HG03354 (cell line): ENCODE measurements around the gene ATP6V1G1.
"Not testable (repeated sequence)": the region's sequence is repeated elsewhere in the genome, so short reads cannot be mapped to it uniquely, and the experiment has no call there.

Source experiments
- ATAC-seq: cut with Tn5 transposase; IDR thresholded peaks from one replicate; pipeline ENCODE4 v1.9.1; 2021; ENCODE audit warnings: mild to moderate bottlenecking; ENCODE audit not compliant: unreplicated experiment, poor library complexity, severe bottlenecking

ATP6V1G1 gene

DNA sequence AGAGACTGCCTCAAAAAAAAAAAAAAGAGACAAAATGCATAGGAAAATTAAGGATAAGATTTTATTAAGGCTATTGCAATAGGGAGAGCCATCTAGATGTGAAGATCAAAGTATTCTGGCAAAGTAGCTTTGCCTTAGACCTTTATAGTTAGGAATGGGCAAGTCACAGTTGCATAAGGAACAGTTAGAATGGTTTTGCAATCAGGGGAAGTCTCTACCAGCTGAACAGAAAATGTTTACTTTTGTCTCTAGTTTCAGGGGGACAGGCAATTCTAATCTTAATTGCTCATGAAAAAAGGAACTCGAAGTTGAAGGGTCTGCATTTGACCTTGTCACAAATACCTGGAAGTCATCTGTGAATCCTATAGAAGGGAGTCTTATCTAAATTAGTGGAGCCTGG, 13.1 kb upstream of the ATP6V1G1 start:
- ATAC-seq = no peak

DNA sequence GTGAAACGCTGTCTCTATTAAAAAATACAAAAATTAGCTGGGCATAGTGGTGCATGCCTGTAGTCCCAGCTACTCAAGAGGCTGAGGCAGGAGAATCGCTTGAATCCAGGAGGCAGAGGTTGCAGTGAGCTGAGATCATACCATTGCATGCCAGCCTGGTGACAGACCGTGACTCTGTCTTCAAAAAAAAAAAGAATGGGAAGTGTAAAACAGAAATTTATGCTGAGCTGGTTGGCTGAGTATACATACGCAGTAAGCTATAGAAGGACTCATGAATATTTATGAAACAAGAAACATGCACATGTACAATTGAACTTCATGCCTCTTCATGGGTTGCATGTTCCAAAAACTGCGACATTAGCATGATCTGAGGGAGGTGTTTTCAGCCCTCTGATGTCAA, 10.8 kb upstream of the ATP6V1G1 start:
- ATAC-seq = not testable (repeated sequence)

DNA sequence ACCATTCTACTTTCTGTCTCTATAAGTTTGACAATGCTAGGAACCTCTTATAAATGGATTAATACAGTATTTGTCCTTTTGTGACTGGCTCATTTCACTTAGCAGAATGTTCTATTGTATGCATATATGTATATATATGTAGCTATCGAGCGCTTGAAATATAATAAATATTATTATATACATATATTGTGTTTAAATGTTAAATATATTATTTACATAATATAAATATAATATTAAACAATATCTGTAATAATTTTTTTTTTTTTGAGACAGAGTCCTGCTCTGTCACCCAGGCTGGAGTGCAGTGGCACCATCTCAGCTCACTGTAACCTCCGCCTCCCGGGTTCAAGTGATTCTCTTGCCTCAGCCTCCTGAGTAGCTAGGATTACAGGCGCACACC, 9.4 kb upstream of the ATP6V1G1 start:
- ATAC-seq = not testable (repeated sequence)

DNA sequence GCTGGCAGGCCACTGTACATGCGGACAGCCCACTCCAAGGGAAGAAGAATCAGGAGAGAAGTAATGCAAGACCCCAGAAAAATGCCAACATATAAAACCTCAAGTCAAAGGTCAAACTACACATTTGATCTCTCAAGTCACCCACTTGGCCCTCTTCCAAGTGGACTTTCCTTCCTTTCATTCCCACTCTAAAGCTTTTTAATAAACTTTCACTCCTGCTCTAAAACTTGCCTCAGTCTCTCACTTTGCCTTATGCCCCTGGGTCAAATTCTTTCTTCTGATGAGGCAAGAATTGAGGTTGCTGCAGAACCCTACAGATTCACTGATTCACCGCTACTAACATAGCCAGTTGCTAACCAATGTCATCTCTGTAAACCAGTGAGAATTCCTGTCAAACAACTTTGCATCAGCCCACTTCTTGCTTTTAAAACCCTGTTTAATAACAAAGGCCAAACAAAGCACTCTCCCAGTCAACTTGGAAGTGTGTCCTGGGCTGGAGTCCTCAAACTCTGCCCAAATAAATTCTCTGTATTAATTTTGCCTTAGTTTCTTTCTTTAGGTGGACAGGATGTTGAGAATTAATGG, 6.9 kb upstream of the ATP6V1G1 start:
- no peak for ATAC-seq

DNA sequence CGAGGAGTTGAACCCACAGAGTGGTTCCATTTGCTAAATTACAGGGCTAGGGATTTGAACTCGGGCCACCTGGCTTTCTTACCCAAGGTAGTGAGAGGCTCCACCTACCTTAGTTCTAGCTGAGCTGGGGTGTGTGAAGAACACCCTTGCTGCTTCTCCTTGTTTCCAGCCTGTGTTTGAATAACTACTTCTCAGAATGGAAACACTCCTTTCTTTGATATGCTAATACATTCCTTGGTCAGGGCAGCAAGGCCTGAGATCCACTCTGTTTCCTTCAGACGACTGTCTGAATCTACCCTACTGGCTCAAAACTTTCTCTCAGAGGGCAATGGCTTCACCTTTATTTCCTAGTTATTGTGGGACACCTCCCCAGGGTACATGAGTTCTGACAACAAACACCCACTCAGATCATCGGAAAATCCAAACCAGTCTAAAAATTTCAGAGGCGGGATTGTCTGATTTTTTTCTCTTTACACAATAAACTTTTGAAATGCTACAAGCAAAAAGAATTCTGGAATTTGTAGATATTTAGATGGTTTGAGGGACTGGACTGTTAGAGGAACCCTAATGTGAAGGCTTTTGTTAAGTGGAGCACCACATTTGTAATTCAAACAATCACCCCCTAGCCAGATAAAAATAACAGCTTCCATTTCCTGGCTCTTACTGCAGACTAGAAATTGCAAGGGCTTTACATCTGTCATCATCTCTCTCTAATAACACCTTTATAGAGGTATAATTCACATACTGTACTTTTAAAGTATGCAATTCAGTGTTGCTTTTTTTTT, 4.0 kb upstream of the ATP6V1G1 start:
- no peak for ATAC-seq

GRCh38 chr9:114588210-114588609, 641 bp downstream of the ATP6V1G1 start:
- no peak for ATAC-seq

GRCh38 chr9:114588651-114589526, 1.3 kb downstream of the ATP6V1G1 start:
- ATAC-seq = no peak

GRCh38 chr9:114590328-114590727, 2.8 kb downstream of the ATP6V1G1 start:
- ATAC-seq = no peak

DNA sequence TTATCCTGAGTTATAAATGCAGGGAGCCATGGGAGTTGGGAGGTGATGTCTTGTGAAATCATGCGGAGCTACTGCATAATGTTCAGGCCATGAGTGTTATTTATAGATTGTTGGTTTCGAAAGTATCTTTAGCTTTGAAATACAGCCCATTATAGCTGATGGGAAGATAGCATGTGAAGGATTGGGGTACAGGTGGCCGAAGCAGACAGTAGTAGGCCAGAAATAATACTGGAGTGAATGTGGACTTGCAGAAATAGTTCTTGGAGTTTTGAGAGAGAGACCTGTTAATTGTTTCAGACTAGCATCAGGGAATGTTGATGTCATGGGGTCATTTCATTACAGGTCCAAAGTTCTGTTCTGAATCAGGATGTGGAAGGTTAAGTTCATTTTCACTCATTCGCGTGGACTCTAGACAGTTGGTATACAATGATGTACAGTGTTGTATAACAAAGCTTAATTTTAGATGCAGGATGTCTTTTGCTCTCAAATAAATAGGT, 3.8 kb downstream of the ATP6V1G1 start:
- no peak for ATAC-seq

DNA sequence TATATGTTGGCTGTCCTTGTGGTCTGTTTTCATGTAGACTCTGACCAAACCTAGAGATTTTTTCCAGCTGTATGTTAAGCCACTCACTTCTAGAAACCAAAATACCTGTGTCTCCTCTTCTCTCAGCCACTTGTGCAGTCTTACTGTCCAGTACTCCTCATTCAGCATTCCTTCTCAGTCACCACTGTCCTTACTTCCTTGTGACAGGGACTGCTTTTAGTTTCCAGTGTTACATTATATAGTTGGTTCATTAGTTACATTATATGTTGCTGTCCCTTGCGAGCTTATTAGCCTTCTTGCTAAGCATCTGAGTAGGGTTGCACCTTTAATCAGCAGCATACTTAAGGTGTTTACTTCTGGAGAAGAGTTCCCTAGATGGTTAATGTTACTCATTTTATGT, 4.3 kb downstream of the ATP6V1G1 start:
- ATAC-seq = no peak

DNA sequence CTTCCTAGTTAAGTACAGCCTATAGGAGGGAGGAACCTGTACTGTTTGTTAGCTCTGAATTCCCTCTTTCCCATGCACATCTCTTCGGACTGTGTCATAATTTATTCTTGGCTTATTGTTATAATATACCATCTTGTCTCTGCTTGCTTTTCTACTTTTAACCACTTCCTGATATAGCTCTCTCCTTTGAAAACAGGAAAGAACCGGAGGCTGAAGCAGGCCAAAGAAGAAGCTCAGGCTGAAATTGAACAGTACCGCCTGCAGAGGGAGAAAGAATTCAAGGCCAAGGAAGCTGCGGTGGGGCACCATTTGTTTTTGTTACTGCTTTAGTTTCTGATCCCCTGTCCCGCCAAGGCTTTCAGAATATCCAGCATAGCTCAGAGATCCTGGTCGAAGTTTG, 4.8 kb downstream of the ATP6V1G1 start:
- ATAC-seq = no peak

DNA sequence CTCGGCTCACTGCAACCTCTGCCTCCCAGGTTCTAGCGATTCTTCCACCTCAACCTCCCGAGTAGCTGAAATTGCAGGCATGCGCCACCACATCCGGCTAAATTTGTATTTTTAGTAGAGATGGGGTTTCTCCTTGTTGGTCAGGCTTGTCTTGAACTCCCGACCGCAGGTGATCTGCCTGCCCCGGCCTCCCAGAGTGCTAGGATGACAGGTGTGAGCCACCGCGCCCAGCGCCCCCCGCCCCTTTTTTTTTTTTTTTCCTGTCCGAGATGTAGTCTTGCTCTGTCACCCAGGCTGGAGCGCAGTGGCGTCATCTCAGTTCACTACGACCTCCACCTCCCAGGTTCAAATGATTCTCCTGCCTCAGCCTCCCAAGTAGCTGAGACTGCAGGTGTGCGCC, 6.6 kb downstream of the ATP6V1G1 start:
- ATAC-seq = no peak

DNA sequence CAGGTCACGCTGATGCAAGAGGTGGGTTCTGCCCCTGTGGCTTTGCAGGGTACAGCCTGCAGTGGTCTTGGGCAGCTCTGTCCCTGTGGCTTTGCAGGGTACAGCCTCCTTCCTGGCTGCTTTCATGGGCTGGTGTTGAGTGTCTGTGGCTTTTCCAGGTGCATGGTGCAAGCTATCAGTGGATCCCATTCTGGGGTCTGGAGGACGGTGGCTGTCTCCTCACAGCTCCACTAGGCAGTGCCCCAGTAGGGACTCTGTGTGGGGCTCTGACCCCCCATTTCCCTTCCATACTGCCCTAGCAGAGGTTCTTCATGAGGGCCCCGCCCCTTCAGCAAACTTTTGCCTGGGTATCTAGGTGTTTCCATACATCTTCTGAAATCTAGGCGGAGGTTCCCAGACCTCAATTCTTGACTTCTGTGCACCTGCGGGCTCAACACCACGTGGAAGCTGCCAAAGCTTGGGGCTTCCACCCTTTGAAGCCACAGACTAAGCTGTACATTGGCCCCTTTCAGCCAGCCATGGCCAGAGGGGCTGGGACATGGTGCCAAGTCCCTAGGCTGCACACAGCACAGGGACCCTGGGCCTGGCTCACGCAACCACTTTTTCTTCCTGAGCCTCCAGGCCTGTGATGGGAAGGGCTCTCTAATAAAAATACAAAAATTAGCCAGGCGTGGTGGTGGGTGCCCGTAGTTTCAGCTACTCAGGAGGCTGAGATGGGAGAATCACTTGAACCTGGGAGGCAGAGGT, 13.1 kb downstream of the ATP6V1G1 start:
- not testable (repeated sequence) for ATAC-seq

GRCh38 chr9:114601787-114602186, 14.2 kb downstream of the ATP6V1G1 start:
- ATAC-seq = not testable (repeated sequence)

GRCh38 chr9:114602620-114603019, 15.1 kb downstream of the ATP6V1G1 start:
- ATAC-seq = no peak

- ATAC-seq = no peak
Observed at GRCh38 chr9:114603248-114603647, 15.7 kb downstream of the ATP6V1G1 start.

- ATAC-seq = no peak
Observed at GRCh38 chr9:114604989-114605388, 17.4 kb downstream of the ATP6V1G1 start.

DNA sequence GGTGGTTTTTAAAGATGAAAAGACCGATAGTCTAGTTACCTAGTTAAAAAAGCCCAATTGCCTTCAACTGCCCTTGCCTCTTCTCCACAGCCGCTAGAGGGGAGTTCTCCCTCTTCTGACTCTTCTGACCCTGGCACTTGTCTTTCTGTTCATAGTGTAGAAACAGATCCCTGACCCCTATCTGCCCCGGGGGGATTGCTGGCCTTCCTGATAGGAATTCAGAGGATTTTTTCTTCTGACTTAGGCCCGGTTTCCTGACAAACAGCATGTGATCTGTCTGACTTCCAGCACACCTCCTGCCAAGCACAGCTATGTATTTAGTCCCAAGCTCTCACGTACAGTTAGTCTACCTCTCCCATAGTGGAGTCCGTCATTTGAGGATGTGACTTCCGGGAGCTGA, 18.5 kb downstream of the ATP6V1G1 start:
- ATAC-seq = no peak

GRCh38 chr9:114606597-114607207, 19.1 kb downstream of the ATP6V1G1 start:
- no peak for ATAC-seq
